Measurements from ENCODE around the gene SF3B4. TPM values are rescaled to one million over a fixed set of nuclear protein-coding genes. Genes with fewer than 3 reads are reported as not detected.

SF3B4 gene
- total and polyA plus RNA-seq, 4 donors: 6.3 to 16.6 (median 12.5) TPM

DNA sequence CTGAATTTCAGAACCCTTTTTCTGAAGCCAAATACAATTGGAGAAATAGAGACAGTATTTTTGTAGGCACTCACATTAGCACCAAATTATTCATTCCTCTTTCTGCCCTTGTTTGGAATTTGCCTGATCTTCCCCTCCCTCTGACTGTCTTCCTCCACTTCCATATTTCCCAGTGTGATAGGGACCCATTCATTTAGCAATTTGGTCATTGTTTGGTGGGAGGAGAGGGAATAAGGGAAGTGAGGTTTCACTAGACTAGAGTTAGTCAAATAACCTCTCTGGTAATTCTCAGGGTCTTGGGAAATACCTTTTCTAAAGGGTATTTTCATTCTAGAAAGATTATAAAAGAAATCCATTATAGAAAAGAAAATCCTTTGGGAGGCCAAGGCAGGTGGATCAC lies 40.0 kb upstream of the SF3B4 start:
- Histone ChIP-seq H3K9me3 (ENCODE audit: control insufficient read depth in 4 of 4, low read length in 3 of 4) (no peaks in the 10 kb centered on the region), H3K27ac (ENCODE audit: low read depth in 1 of 2, low read length in 2 of 2) (peak overlapping the region in 1 of 2 donors; percentile 23), H3K4me3 (ENCODE audit: low read depth in 1 of 3, low read length in 3 of 3) (no peak overlapping the region), H3K9ac (ENCODE audit: low read depth in 1 of 2, low read length in 2 of 2) (no peak overlapping the region), H3K27me3 (ENCODE audit: control insufficient read depth in 4 of 4, insufficient read depth in 4 of 4, low read length in 3 of 4) (no peaks in the 10 kb centered on the region), H3K4me1 (ENCODE audit: control insufficient read depth in 4 of 4, insufficient read depth in 4 of 4, low read length in 3 of 4) (peaks cover 3 to 28% (median 15%) of the 10 kb centered on the region in 4 donors), H3K36me3 (ENCODE audit: control insufficient read depth in 4 of 4, insufficient read depth in 3 of 4, low read depth in 1 of 4, low read length in 3 of 4) (peaks cover 4 to 40% (median 20%) of the 10 kb centered on the region in 4 donors)
- no peak for TF ChIP-seq HNF4A (conservative IDR thresholded peaks at IDR 0.05)
- no peak for DNase-seq (ENCODE audit: low spot score)

DNA sequence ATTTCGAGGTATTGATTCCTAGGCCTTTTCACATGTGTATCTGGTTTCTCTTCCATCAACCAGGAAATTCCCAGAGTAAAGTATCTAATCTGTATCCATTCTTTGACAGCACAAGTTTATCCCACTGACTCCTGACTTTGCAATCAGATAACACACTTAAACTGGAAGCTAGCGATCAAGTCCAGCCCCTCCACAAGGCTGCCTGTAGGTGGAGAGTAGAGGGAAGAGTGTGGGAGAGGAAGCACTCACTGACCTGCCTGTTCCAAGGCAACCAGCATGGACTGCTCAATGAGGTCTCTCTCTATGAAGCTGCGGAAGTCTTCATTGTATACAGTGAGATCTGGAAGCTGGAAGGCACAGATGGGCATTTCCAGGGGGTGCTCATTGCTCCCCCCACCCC lies 39.4 kb upstream of the SF3B4 start:
- Histone ChIP-seq H3K4me3 (ENCODE audit: low read depth in 1 of 3, low read length in 3 of 3) (no peak overlapping the region), H3K9me3 (ENCODE audit: control insufficient read depth in 4 of 4, low read length in 3 of 4) (no peaks in the 10 kb centered on the region), H3K27ac (ENCODE audit: low read depth in 1 of 2, low read length in 2 of 2) (peak overlapping the region in 1 of 2 donors; percentile 23), H3K36me3 (ENCODE audit: control insufficient read depth in 4 of 4, insufficient read depth in 3 of 4, low read depth in 1 of 4, low read length in 3 of 4) (peaks cover 4 to 36% (median 17%) of the 10 kb centered on the region in 4 donors), H3K4me1 (ENCODE audit: control insufficient read depth in 4 of 4, insufficient read depth in 4 of 4, low read length in 3 of 4) (peaks cover 4 to 31% (median 16%) of the 10 kb centered on the region in 4 donors), H3K27me3 (ENCODE audit: control insufficient read depth in 4 of 4, insufficient read depth in 4 of 4, low read length in 3 of 4) (no peaks in the 10 kb centered on the region), H3K9ac (ENCODE audit: low read depth in 1 of 2, low read length in 2 of 2) (no peak overlapping the region)
- no peak for DNase-seq (ENCODE audit: low spot score)
- TF ChIP-seq RXRA (IDR thresholded peaks at IDR 0.05) (no peak), YY1 (IDR thresholded peaks at IDR 0.05) (no peak), HNF4A (conservative IDR thresholded peaks at IDR 0.05) (no peak), JUND (IDR thresholded peaks at IDR 0.05) (no peak), SP1 (IDR thresholded peaks at IDR 0.05) (no peak), GABPA (IDR thresholded peaks at IDR 0.05 in 1 of 2, conservative IDR thresholded peaks at IDR 0.05 in 1 of 2) (no peak), HNF4G (IDR thresholded peaks at IDR 0.05) (no peak), NR2F2 (IDR thresholded peaks at IDR 0.05) (no peak), RAD21 (IDR thresholded peaks at IDR 0.05) (no peak)
- TF ChIP-seq, protein P1, sequence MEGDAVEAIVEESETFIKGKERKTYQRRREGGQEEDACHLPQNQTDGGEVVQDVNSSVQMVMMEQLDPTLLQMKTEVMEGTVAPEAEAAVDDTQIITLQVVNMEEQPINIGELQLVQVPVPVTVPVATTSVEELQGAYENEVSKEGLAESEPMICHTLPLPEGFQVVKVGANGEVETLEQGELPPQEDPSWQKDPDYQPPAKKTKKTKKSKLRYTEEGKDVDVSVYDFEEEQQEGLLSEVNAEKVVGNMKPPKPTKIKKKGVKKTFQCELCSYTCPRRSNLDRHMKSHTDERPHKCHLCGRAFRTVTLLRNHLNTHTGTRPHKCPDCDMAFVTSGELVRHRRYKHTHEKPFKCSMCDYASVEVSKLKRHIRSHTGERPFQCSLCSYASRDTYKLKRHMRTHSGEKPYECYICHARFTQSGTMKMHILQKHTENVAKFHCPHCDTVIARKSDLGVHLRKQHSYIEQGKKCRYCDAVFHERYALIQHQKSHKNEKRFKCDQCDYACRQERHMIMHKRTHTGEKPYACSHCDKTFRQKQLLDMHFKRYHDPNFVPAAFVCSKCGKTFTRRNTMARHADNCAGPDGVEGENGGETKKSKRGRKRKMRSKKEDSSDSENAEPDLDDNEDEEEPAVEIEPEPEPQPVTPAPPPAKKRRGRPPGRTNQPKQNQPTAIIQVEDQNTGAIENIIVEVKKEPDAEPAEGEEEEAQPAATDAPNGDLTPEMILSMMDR (IDR thresholded peaks at IDR 0.05; ENCODE audit: low read depth, low read length, missing input control): no peak
- TF ChIP-seq, protein P2, sequence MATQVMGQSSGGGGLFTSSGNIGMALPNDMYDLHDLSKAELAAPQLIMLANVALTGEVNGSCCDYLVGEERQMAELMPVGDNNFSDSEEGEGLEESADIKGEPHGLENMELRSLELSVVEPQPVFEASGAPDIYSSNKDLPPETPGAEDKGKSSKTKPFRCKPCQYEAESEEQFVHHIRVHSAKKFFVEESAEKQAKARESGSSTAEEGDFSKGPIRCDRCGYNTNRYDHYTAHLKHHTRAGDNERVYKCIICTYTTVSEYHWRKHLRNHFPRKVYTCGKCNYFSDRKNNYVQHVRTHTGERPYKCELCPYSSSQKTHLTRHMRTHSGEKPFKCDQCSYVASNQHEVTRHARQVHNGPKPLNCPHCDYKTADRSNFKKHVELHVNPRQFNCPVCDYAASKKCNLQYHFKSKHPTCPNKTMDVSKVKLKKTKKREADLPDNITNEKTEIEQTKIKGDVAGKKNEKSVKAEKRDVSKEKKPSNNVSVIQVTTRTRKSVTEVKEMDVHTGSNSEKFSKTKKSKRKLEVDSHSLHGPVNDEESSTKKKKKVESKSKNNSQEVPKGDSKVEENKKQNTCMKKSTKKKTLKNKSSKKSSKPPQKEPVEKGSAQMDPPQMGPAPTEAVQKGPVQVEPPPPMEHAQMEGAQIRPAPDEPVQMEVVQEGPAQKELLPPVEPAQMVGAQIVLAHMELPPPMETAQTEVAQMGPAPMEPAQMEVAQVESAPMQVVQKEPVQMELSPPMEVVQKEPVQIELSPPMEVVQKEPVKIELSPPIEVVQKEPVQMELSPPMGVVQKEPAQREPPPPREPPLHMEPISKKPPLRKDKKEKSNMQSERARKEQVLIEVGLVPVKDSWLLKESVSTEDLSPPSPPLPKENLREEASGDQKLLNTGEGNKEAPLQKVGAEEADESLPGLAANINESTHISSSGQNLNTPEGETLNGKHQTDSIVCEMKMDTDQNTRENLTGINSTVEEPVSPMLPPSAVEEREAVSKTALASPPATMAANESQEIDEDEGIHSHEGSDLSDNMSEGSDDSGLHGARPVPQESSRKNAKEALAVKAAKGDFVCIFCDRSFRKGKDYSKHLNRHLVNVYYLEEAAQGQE (IDR thresholded peaks at IDR 0.05): no peak
- TF ChIP-seq, protein P3, sequence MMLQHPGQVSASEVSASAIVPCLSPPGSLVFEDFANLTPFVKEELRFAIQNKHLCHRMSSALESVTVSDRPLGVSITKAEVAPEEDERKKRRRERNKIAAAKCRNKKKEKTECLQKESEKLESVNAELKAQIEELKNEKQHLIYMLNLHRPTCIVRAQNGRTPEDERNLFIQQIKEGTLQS (IDR thresholded peaks at IDR 0.05): no peak
- TF ChIP-seq, protein P4, sequence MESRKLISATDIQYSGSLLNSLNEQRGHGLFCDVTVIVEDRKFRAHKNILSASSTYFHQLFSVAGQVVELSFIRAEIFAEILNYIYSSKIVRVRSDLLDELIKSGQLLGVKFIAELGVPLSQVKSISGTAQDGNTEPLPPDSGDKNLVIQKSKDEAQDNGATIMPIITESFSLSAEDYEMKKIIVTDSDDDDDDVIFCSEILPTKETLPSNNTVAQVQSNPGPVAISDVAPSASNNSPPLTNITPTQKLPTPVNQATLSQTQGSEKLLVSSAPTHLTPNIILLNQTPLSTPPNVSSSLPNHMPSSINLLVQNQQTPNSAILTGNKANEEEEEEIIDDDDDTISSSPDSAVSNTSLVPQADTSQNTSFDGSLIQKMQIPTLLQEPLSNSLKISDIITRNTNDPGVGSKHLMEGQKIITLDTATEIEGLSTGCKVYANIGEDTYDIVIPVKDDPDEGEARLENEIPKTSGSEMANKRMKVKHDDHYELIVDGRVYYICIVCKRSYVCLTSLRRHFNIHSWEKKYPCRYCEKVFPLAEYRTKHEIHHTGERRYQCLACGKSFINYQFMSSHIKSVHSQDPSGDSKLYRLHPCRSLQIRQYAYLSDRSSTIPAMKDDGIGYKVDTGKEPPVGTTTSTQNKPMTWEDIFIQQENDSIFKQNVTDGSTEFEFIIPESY (IDR thresholded peaks at IDR 0.05): no peak
- WGBS: 77% methylated on average over 3 of the region's 3 CpGs

Data from liver (tissue), 9 donors.